Renal pelvis (tissue), 4 donors: ENCODE results near the gene METTL23. TPM values are rescaled to one million over a fixed set of nuclear protein-coding genes. Genes with fewer than 3 reads are reported as not detected.

Experiments
- DNase-seq: peaks from one replicate; pipeline ENCODE4 v3.0.0-alpha.2; 2013
- polyA plus RNA-seq, 3 donors: library from polyadenylated mRNA; unstranded; fragments of 120-200 nt; gene quantifications; one replicate each; pipeline ENCODE4 v1.2.1, GENCODE V29; 2013; ENCODE audit not compliant: insufficient read length in 3 of 3

METTL23 gene
- polyA plus RNA-seq, 3 donors, result 39.0 to 41.6 (median 40.0) TPM

DNA sequence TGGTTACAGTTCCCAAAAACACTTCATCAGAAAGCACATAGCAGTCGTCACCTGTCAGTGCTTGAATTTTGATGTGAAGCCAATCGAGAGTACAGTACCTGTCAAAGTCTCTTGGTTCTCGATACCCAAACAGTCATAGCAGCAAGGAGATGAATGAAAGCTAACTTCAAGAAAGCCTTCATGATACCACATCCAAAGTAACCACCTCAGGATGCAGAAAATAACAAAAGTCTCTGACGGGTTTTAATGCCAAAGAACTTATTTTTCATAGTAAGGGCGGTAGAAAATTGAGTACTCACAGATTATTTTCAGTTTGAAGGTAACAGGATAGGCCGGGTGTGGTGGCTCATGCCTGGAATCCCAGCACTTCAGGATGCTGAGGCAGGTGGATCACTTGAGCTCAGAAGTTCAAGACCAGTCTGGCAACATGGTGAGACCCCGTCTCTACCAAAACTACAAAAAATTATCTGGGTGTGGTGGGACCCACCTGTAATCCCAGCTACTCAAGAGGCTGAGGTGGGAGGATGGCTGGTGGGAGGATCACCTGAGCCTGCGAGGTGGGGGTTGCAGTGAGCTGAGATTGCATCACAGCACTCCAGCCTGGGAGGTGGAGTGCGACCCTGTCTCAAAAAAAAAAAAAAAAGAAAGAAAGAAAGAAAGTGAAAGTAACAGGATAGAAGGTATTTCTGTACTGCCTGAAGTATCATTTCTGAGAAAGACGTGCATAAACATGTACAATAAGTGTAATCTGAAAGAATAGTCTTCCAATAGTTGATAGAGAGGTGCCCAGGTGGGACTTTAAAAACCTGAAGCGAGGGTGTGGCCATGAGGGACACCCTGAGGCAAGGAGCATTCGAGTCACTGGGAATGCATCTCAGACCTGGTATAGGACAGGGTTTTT is 26.7 kb downstream of the METTL23 start:
- DNase-seq, result no peak

DNA sequence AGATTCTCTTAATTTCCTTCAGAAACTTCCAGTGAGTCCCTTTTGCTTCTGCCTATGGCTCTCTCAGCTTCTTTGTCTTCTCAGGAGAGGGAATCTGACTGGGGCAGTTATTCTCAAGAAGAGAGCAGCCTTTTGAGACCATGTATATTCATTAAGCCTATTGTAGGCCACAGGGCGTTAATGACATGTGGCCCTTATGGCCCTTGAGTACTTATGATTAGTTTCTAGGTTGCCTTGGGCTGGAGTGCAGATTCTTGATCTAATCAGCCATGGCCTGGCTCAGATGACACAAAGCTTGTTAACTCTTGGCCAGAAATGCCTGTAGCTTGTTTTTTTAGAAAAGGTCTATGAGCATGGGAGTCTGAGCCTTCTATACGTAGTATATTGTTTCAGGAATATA is 28.6 kb downstream of the METTL23 start:
- DNase-seq, result no peak

DNA sequence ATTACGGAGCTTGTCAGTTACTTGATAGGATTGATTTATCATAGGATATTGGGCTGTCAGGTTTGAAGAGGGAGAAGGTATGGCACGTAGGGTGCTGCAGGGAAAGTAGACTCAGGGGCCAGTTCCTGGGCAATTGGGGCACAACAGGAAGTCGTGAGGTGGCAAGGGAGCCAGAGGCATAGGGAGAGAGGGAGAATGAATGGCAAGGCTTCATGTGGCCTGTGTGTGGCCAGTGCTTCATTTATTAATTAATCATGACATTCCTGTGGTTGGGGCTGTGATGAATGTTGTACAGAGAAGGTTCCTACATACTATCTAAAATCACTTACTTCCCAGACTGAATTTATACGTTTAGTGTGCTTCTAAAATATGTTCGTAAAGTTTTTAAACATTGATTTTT is 30.6 kb downstream of the METTL23 start:
- no peak for DNase-seq

DNA sequence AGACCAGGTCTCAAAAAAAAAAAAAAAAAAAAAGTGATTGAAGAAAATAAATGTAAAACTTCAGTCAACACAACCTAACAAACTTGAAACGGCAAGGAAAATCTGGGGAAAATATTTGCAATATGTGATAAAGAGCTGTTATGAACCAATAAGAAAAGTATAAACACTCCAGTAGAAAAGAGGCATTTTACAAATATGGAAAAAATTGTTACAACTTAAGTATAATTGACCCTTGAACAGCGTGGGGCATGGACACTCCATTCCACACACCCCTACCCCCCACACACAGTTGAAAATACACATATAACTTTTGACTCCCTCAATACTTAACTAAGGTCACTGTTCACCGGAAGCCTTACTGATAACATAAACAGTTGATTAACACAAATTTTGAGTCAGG is 31.9 kb downstream of the METTL23 start:
- DNase-seq, result no peak

GRCh38 chr17:76772842-76773525 is 46.3 kb downstream of the METTL23 start:
- DNase-seq, result no peak

DNA sequence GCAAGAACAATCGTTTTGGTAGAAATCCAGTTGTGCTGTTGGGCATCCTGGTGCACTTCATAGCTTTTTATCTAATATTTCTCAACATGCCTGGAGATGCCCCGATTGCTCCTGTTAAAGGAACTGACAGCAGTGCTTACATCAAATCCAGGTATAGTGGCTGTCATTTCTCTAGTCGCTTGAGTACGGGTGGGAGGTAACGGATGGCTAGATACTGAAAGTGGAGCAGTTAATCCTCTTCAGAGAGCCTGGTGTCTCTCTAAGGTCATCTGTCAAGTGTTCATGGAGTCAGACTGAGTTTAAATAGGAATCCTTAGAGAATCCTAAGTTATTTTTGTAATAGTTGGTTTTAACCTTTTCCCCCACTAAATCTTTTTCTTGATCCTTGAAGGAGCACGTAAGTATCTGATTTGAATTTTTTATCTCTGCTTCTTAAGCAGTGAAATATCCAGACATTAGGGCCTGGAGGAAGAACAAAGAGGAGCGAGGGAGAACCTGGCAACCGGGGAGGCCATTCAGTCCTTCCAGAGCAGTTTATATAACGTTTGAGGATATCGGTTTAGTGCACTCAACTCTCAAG is 48.5 kb downstream of the METTL23 start:
- DNase-seq, result peak; percentile 45

- no peak for DNase-seq
Observed at GRCh38 chr17:76781056-76781982, 54.7 kb downstream of the METTL23 start.

- DNase-seq, result no peak
Observed at GRCh38 chr17:76783146-76783545, 56.5 kb downstream of the METTL23 start.

Other genes starting within 250 kb of the METTL23 start
- 1 to 10 TPM; 7.7 to 9.9 (median 9.1) TPM for gene RHBDF2, start 225.4 kb upstream of the METTL23 start, polyA plus RNA-seq
- 10 to 100 TPM; 15.4 to 16.5 (median 16.4) TPM for gene CYGB, start 189.1 kb upstream of the METTL23 start, polyA plus RNA-seq
- 1 to 10 TPM; 2.7 to 5.3 (median 4.6) TPM for gene PRCD, start 186.8 kb upstream of the METTL23 start, polyA plus RNA-seq
- gene ST6GALNAC2, start 141.0 kb upstream of the METTL23 start, polyA plus RNA-seq, result 1 to 10 TPM; 6.0 to 9.8 (median 9.2) TPM
- gene ST6GALNAC1, start 83.1 kb upstream of the METTL23 start, polyA plus RNA-seq, result under 1 TPM; 0.23 to 0.99 (median 0.90) TPM
- gene MXRA7, start 15.9 kb upstream of the METTL23 start, polyA plus RNA-seq, result 100 to 1,000 TPM in 1 of 3 donors, 10 to 100 TPM in 2; 91.0 to 117 (median 99.0) TPM
- gene JMJD6, start 233 bp upstream of the METTL23 start, polyA plus RNA-seq, result 10 to 100 TPM; 23.4 to 26.7 (median 24.7) TPM
- gene SRSF2, start 10.5 kb downstream of the METTL23 start, polyA plus RNA-seq, result 100 to 1,000 TPM; 337 to 388 (median 377) TPM
- gene MFSD11, start 11.3 kb downstream of the METTL23 start, polyA plus RNA-seq, result 10 to 100 TPM; 20.6 to 33.3 (median 27.4) TPM
- gene MGAT5B, start 141.6 kb downstream of the METTL23 start, polyA plus RNA-seq, result 1 to 10 TPM; 2.1 to 2.8 (median 2.7) TPM